Epithelial cell of proximal tubule (primary cell): ENCODE measurements around the gene IKZF3. TPM values are rescaled to one million over a fixed set of nuclear protein-coding genes. Genes with fewer than 3 reads are reported as not detected.

Source experiments
- DNase-seq: peaks from one replicate; pipeline ENCODE4 v3.0.0-alpha.2; 2011; ENCODE audit warnings: low read depth
- H3K4me3 ChIP-seq: 2 replicates; pipeline ENCODE4 v1.5.1; 2011; ENCODE audit warnings: low read depth, mild to moderate bottlenecking, low read length
- total RNA-seq: library from RNA; depleted of rRNA; stranded (reverse); fragments of >200 nt; gene quantifications from 2 replicates; pipeline ENCODE4 v1.2.3, GENCODE V29; 2015
- TF ChIP-seq, protein P1 (sequence below): conservative IDR thresholded peaks from 2 replicates; pipeline ENCODE4 v1.5.1; 2012; ENCODE audit warnings: low read depth, mild to moderate bottlenecking, low read length

Gene IKZF3
- total RNA-seq, 1 donor from 2014 or later: not detected

DNA sequence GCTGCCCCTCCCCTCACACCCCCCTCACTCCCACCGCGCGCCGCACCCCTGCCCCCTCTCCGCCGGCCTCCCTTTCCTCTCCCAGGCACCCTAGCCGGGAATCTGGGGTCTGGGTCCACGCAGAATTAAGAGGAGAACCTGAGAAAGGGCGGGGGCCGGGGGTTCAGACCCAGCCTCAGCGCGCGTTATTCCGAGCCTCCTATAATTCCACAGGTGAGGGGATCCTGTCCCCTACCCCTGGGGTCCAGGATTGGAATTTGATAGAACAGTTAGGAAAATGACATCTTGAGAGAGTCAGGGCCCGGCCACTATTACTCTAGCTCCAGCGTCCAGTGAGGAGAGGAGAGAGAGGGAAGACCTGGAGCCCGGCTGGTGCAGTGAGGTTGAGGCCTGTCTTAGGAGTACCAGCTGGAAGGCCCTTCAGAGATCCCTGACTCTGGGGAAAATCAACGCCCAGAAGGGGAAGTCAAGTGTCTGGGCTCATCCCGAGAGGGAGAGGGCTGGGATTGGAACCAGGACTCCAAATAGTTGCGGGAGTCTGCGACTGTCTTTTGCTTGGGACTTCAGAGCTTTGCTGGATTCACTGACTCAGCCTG, 109.1 kb downstream of the IKZF3 start:
- TF ChIP-seq, protein P1, sequence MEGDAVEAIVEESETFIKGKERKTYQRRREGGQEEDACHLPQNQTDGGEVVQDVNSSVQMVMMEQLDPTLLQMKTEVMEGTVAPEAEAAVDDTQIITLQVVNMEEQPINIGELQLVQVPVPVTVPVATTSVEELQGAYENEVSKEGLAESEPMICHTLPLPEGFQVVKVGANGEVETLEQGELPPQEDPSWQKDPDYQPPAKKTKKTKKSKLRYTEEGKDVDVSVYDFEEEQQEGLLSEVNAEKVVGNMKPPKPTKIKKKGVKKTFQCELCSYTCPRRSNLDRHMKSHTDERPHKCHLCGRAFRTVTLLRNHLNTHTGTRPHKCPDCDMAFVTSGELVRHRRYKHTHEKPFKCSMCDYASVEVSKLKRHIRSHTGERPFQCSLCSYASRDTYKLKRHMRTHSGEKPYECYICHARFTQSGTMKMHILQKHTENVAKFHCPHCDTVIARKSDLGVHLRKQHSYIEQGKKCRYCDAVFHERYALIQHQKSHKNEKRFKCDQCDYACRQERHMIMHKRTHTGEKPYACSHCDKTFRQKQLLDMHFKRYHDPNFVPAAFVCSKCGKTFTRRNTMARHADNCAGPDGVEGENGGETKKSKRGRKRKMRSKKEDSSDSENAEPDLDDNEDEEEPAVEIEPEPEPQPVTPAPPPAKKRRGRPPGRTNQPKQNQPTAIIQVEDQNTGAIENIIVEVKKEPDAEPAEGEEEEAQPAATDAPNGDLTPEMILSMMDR: no peak
- no peak for DNase-seq
- peak overlapping the region; percentile 69 for H3K4me3 ChIP-seq

DNA sequence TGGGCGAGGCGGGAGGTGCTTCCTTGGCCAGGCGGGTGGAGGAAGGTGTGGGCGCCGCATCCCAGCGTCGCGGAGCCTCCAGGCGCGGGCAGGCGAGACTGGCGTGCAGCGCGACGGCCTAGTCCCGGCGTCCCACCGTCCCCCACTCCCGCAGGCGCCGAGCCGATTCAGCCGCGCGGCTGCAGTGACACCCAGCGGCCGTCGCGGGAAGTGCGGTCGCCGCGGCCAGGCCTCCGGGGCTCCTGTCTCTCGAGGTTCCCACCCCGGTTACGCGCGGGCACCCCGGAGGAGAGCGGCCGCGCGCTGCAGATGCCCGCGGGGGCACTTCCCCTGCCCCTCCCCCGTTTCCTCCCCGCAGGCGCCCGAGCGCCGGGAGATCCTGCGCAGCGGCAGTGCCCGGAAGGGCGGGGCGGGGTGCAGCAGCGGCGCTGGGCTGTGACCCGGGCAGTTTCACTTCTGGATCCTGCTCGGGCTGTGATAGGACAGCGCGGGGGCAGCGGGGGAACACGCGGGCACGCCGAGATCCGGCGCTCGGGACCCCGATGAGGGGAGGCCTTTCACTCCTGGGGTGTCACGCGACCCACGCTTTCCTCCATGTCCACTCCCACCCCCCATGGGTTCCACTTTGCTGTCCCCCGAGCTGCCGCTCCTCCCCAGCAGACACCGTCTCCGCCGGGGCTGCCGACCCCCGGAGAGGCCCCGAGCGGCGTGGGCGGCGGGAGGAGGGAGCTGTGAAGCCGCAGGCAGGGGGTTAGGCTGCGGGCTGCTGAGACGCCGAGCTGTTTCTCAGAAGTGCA, 109.8 kb downstream of the IKZF3 start:
- H3K4me3 ChIP-seq: peak overlapping the region; percentile 69
- DNase-seq: peak; percentile 29
- TF ChIP-seq, protein P1: peak; percentile 63

DNA sequence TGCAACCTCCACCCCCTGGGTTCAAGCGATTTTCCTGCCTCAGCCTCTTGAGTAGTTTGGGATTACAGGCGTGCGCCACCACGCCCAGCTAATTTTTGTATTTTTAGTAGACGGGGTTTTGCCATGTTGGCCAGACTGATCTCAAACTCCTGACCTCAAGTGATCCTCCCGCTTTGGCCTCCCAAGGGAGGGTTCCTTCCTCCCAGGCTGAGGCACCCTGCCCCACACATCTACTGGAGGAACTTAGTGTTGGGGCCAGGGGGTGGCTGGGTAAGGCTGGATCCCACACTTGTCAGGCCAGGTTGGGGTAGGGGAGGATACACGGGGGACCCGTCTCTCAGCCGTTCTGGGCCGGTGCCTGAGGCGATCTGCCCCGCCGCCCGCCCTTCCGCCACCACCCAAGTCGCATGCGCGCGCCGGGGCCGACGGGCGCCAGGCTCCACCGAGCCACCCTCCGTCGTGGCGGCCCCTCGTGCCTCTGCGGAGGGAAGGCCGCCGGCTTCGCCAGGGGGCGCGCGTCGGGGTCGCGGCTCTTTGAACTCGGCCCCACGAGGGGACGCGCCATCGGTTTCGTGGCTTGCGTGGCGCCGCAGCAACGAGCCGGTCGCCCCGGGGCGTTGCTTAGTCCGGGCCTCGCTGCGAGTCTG, 110.5 kb downstream of the IKZF3 start:
- H3K4me3 ChIP-seq: peak overlapping the region; percentile 69
- TF ChIP-seq, protein P1: no peak
- no peak for DNase-seq

DNA sequence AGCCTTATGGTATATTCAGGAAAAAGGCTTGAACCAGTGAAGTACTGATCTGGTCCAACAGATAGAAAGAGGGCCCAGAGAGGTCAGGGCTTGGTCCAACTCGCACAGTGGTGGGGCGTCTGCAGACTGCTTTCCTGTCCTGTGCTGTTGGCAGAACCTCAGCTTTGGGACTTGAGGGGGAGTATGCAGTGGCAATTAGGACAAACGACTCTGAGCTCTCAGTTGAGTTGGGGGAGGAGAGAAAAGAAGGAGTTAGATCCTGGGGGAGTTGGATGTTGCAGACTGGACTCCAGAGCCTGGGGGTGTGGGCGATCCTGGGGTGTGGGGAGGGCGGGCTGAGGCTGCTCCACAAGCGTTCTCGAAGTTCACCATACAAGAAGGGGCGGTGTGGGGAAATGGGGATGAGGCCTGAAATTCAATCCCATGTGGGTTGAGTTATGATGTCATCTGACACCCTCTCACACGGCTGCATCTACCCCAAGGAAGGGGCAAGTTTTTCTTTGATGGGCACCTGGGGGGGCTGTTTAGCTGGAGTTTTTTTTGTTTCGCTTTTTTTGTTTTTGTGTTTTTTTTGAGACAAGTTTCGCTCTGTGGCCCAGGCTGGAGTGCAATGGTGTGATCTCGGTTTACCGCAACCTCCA, 111.8 kb downstream of the IKZF3 start:
- H3K4me3 ChIP-seq: no peak overlapping the region
- DNase-seq: no peak
- TF ChIP-seq, protein P1: no peak

DNA sequence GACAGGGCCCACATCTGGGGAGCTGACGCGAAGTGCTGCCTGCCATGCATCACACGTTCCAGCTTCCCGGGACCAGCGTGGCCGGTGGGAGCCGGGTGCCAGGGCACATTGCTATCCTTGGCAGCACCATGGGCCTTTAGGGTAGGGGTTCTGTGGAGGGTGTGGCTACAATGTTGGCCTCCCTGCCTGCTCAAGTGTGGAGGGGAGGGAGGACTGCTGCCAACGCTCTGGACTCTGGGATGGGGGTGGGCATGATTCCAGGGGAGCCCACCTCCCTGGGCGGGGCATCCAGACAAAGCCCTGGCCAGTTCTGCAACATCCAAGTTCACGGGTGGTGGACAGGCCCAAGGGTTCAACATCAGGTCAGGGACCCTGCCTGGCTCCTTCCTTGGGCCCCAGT, 112.5 kb downstream of the IKZF3 start:
- TF ChIP-seq, protein P1: no peak
- no peak overlapping the region for H3K4me3 ChIP-seq
- DNase-seq: no peak

DNA sequence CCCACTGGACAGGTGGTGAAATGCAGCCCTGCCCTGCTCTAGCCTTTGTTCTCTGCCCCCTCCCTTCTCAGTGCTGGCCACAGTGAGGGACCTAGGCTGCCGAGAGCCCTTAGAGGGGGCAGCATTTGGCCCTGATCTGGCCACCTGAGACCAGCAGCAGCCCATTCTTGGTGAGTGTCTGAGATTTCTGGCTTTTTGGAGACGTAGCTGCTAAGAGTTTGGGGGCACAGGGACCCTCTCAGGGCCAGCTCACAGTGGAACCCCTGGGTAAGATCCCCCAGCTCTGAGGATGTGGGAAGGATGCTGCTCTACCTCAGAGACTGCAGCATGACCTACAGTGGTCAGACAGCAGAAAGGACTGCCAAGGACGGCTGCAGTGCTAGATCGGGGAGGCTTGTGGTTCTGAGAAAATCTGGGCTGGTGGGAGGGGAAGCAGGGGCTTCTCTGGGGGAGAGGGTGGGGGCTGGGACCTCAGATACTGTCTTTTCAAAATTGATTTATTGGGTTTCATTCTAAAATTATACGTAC, 113.0 kb downstream of the IKZF3 start:
- TF ChIP-seq, protein P1: no peak
- H3K4me3 ChIP-seq: no peak overlapping the region
- DNase-seq: no peak
